Lower lobe of right lung (tissue), 2 donors: ENCODE data around the gene TAS2R60. TPM values are rescaled to one million over a fixed set of nuclear protein-coding genes. Genes with fewer than 3 reads are reported as not detected.
"Not testable (repeated sequence)": the region's sequence is repeated elsewhere in the genome, so short reads cannot be mapped to it uniquely, and the experiment has no call there.

ENCODE experiments used
- ATAC-seq, 2 donors: fragments of 200-7000 bp; cut with Tn5 transposase; one replicate each; pipeline ENCODE4 v1.9.1; 2020 to 2022; ENCODE audit warnings: mild to moderate bottlenecking in 2 of 2, moderate library complexity in 2 of 2
- DNase-seq: peaks from one replicate; pipeline ENCODE4 v3.0.0-alpha.2; 2020
- H3K27ac ChIP-seq: fragments of 200-600 bp; one replicate; pipeline ENCODE4 v1.8.0; 2022
- H3K27me3 ChIP-seq: fragments of 200-600 bp; one replicate; pipeline ENCODE4 v1.8.0; 2022; ENCODE audit warnings: low read depth
- H3K36me3 ChIP-seq: fragments of 200-600 bp; one replicate; pipeline ENCODE4 v1.8.0; 2022; ENCODE audit warnings: mild to moderate bottlenecking
- H3K4me1 ChIP-seq: fragments of 200-600 bp; one replicate; pipeline ENCODE4 v1.8.0; 2022
- H3K4me3 ChIP-seq: fragments of 200-600 bp; one replicate; pipeline ENCODE4 v1.8.0; 2022; ENCODE audit warnings: mild to moderate bottlenecking
- H3K9me3 ChIP-seq: fragments of 200-600 bp; one replicate; pipeline ENCODE4 v1.8.0; 2022
- intact Hi-C: fragments of 100-400 bp; cut with DNase I; formaldehyde crosslinking; loops from one replicate; pipeline ENCODE4 v1.11.0; 2022
- total RNA-seq: library from RNA; stranded (reverse); fragmentation: NEBNext Ultra II Directional; extraction: Animal tissue kit (Norgen Biotek cat#: 25700); gene quantifications from one replicate; pipeline ENCODE4 v1.2.1, GENCODE V29; 2021
- TF ChIP-seq, protein P1 (sequence below): fragments of 200-600 bp; IDR thresholded peaks from one replicate; pipeline ENCODE4 v1.8.0; 2022; ENCODE audit warnings: antibody characterized with exemption, mild to moderate bottlenecking
- donor health status: DM: no; HTN: yes; CAD: no; lungs with severe emphysema.

The TAS2R60 gene
- total RNA-seq, 1 donor from 2014 or later: not detected

DNA sequence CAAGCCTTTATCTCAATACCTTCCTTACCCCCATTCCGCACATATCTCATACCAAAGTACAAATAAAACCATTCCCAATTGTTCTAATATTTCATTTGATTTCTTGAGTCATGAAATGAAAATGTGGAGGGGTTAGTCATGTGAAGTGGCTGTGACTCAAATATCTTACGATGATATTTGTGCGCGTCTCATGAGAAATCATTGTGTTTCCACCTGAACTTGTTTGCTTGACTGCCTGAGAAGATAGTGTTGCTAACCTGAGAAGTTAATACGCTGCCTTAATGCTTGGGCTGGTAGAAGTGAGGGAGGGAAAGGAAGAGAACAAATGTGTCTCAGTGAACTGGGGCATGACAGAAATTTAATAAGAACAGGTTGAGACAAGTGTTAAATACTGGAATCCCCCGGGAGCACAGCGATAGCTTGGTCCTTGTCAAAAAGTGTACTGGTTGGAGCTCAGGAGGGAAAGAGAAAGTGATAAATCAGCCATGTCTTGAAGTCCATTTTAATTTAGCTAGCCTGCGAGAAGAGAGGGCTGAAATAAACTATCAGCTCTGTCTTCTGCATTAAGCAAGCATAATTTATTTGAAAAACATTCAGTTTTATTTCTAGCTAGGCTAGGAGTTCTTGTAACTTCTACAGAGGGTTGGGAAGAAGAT, 27.4 kb upstream of the TAS2R60 start:
- Histone ChIP-seq H3K9me3 (no peaks in the 10 kb centered on the region), H3K36me3 (no peaks in the 10 kb centered on the region), H3K27me3 (no peaks in the 10 kb centered on the region), H3K4me3 (no peak overlapping the region), H3K27ac (no peak overlapping the region), H3K4me1 (peaks cover 13% of the 10 kb centered on the region)
- TF ChIP-seq, protein P1, sequence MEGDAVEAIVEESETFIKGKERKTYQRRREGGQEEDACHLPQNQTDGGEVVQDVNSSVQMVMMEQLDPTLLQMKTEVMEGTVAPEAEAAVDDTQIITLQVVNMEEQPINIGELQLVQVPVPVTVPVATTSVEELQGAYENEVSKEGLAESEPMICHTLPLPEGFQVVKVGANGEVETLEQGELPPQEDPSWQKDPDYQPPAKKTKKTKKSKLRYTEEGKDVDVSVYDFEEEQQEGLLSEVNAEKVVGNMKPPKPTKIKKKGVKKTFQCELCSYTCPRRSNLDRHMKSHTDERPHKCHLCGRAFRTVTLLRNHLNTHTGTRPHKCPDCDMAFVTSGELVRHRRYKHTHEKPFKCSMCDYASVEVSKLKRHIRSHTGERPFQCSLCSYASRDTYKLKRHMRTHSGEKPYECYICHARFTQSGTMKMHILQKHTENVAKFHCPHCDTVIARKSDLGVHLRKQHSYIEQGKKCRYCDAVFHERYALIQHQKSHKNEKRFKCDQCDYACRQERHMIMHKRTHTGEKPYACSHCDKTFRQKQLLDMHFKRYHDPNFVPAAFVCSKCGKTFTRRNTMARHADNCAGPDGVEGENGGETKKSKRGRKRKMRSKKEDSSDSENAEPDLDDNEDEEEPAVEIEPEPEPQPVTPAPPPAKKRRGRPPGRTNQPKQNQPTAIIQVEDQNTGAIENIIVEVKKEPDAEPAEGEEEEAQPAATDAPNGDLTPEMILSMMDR: no peak
- ATAC-seq: peak in 1 of 2 donors; percentile 60
- no peak for DNase-seq
- intact Hi-C loops: loop anchor here (10.0 kb wide), 1 partner anchor 171 kb away; no protein-coding TSS in a partner anchor

DNA sequence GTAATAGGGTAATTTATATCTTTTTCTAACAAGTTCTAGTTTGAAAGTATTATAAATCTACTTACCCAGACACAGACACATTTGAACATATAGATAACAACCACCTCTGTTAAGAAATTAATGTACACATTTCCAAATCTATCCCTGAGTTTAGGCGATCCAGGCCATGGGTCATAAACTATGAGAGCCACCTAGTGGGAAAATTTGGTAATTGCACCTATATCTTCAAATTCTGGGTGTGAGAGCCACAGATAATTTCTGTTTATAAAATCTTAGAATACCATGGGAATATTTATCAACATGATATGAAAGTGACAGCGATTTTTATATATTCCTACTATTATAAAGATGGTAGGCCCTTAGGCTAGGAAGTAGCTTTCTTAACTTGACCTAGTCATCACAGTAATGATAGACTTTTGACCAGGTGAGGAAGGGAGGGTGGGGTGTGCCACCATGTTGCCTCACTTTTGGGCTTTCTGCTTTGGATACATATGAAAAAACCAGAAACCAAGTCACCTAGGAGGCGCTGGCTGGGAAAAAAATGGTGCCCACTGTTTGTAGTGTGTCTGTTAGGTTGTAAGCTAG, 26.6 kb upstream of the TAS2R60 start:
- Histone ChIP-seq H3K9me3 (no peaks in the 10 kb centered on the region), H3K27ac (no peak overlapping the region), H3K27me3 (no peaks in the 10 kb centered on the region), H3K4me3 (no peak overlapping the region), H3K4me1 (peaks cover 8% of the 10 kb centered on the region), H3K36me3 (no peaks in the 10 kb centered on the region)
- DNase-seq: no peak
- TF ChIP-seq, protein P1: peak; percentile 75
- intact Hi-C loops: loop anchor here (10.0 kb wide), 1 partner anchor 172 kb away; no protein-coding TSS in a partner anchor
- ATAC-seq: peak; percentile 58 to 79

DNA sequence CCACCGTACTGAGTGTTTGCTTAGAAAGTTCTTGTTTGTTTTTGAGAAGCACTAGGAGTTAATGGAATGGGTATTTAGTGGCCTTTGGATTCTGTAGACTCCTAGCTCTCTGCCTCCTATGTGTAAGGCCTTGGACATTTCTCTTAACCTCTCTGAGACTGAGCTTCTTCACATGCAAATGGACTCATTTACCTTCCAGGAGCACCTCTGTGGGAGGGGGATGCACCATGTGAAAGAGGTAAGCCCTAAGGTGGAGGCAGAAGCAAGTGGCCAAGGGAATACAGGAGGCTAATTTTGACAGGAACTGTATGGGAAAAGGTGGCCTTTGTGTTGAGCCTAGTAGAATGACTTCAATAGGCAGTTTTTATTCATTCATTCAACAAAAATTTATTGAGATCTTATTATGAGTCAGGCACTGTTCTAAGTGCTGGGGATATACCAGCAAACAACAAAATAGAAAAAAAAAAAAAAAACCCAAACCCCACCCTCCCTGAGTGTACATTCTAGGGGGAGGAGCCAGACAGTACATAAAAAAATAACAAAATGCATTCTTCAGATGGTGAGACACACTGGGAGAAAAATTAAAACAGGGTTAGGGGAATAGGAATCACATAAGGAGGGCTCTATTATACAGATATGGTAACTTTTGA, 25.4 kb upstream of the TAS2R60 start:
- Histone ChIP-seq H3K27me3 (no peaks in the 10 kb centered on the region), H3K4me1 (peaks cover 6% of the 10 kb centered on the region), H3K4me3 (no peak overlapping the region), H3K9me3 (no peaks in the 10 kb centered on the region), H3K36me3 (no peaks in the 10 kb centered on the region), H3K27ac (no peak overlapping the region)
- ATAC-seq (no peak), DNase-seq (no peak)
- intact Hi-C loops: loop anchor here (10.0 kb wide), 1 partner anchor 173 kb away; no protein-coding TSS in a partner anchor
- TF ChIP-seq, protein P1: no peak

DNA sequence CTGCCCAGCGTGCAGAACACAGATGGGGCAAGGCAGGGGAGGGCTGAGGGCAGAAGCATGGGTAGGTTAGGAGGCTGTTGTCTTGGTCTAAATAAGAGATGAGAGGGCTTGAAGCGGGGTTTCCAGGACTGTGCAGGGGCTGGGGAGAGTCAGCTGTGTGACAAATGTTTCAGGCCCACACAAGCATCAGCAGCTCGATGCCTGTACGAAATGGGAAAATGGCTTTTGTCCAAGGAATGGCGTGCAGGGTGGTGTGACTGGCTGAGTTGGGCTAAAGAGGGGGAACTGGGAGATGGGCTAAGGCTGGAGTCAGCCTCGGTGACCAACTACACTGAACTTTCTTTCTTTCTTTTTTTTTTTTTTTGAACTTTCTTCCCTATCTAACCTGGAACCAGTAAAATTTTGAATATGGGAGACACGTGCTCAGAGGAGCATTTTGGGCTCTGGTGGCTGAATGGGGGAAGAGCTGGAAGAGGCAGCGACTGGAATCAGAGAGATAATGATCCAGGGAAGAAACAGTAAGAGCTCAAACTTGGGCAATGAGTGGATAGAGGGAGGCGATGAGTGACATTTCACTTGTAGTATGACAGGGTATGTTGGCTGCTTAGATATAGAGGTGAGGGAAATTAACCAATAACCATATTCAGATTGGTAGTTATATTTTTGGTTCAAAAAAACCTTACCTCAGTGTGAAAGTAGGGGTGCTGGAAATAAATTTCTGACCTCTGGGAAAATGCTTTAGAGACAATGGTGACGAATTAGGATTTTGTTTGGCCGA, 24.4 kb upstream of the TAS2R60 start:
- H3K4me1 ChIP-seq: peaks cover 6% of the 10 kb centered on the region
- ATAC-seq (no peak), DNase-seq (no peak)
- H3K27me3 ChIP-seq: no peaks in the 10 kb centered on the region
- no peak overlapping the region for H3K4me3 ChIP-seq
- H3K27ac ChIP-seq: no peak overlapping the region
- intact Hi-C loops: loop anchor here (10.0 kb wide), 1 partner anchor 174 kb away; no protein-coding TSS in a partner anchor
- H3K36me3 ChIP-seq: no peaks in the 10 kb centered on the region
- H3K9me3 ChIP-seq: no peaks in the 10 kb centered on the region
- TF ChIP-seq, protein P1: no peak

DNA sequence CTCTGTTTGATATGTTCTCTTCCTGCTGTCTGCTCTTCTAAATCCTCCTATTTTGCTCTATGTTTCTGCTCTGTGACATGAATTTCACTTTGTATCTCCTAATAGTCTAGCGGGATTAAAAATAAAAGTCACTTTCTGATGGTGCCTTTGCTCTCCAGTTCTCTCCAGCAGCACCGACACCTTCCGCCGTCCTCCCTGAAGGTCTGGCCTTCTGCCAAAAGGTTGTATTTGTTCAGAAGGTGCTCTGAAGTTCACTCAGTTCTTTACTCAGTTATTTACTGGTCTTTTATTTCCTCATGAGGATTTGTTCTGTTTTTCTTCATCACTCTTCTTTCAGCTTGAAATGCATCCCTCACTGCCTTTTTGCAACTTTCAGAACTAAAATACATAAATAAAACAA, 23.4 kb upstream of the TAS2R60 start:
- no peak for ATAC-seq
- Histone ChIP-seq H3K27me3 (no peaks in the 10 kb centered on the region), H3K4me3 (no peak overlapping the region), H3K36me3 (no peaks in the 10 kb centered on the region), H3K4me1 (peaks cover 6% of the 10 kb centered on the region), H3K27ac (no peak overlapping the region), H3K9me3 (no peaks in the 10 kb centered on the region)
- TF ChIP-seq, protein P1: no peak
- intact Hi-C loops: loop anchor here (10.0 kb wide), 1 partner anchor 175 kb away; no protein-coding TSS in a partner anchor
- DNase-seq: no peak

DNA sequence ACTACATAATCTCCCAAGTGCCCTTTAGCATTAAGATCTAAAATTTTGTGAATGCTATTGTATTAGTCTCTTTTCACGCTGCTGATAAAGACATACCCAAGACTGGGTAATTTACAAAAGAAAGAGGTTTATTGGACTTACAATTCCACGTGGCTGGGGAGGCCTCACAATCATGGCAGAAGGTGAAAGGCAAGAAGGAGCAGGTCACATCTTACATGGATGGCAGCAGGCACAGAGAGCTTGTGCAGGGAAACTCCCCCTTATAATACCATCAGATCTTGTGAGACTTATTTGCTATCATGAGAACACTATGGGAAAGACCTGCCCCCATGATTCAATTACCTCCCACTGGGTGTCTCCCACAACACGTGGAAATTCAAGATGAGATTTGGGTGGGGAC, 22.6 kb upstream of the TAS2R60 start:
- DNase-seq, H3K4me3 ChIP-seq, H3K36me3 ChIP-seq, ATAC-seq, intact Hi-C loops, H3K27ac ChIP-seq, H3K4me1 ChIP-seq, H3K27me3 ChIP-seq, H3K9me3 ChIP-seq: not testable (repeated sequence)
